SIG-M5 treated with dmso at 0.1 percent for 504 hours (cell line): ENCODE measurements around the gene CD72.
A peak's percentile ranks its signal among the peaks of the same experiment; 100 is the strongest.

Source experiments
- DNase-seq: peaks from one replicate; lab custom pipeline; 2025; ENCODE audit not compliant: unreplicated experiment; lab: John Stamatoyannopoulos, UW

The CD72 gene, protein sequence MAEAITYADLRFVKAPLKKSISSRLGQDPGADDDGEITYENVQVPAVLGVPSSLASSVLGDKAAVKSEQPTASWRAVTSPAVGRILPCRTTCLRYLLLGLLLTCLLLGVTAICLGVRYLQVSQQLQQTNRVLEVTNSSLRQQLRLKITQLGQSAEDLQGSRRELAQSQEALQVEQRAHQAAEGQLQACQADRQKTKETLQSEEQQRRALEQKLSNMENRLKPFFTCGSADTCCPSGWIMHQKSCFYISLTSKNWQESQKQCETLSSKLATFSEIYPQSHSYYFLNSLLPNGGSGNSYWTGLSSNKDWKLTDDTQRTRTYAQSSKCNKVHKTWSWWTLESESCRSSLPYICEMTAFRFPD

DNA sequence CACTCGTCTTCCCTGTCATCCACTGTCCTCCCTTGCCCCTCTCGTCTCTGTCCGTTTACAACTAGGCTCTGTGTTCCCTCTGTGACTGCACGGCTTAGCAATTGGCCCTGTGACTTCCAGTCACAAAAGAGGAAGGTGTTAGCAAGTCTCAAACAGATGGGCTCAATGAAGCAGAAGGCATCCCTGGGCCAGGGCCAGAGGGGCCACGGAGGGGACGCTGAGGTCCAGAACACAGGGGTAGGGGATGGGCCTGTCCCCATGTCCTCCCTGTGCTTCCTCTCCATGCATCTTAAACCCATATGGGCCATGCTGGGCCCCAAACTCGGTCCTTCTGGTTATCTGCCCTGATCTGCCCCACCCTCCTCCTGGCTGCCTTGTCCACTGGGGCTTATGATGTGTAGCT is at the start of gene CD72:
CD72 (minus strand) TSS at position 89 of the 403 bp plus-strand sequence. CDS start 110 bp downstream, outside the sequence.
- no peak for DNase-seq

DNA sequence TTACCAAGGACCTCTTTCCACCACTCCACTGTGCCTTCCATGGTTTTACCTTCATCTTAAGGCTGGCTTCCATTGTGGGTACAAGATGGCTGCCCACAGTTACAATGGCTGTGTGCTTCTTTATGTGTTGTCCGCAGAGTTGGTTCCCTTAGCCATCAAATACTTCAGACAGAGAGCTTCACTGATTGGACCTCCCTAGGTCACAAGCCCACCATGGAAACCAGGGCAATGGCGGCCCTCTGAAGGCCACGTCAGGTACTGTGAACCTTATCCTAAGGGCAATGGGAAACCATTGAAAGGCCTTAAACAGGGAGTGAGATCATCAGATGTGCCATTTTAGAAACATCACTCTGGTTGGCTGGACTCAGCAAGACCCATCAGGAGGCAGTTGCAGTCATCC is 49.7 kb upstream of the CD72 start:
- no peak for DNase-seq

DNA sequence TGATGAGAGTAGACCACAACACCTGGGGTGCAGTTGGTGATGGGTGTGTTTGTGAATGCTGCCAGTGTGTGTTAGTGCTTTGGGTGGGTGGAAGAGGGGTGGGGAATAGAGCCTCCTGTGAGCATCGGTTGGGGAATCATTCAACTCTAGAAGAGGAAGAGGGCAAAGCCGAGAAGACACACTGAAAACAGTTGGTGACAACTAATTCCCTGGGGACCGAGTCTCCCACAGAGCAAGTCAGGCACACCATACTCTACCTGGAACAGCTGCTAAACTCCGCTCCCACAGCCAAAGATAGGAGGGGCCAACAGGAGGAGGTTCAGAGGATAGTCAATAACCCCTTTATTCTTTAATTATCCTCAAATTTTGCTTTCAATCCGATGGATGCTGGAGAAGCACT is 48.3 kb upstream of the CD72 start:
- no peak for DNase-seq

DNA sequence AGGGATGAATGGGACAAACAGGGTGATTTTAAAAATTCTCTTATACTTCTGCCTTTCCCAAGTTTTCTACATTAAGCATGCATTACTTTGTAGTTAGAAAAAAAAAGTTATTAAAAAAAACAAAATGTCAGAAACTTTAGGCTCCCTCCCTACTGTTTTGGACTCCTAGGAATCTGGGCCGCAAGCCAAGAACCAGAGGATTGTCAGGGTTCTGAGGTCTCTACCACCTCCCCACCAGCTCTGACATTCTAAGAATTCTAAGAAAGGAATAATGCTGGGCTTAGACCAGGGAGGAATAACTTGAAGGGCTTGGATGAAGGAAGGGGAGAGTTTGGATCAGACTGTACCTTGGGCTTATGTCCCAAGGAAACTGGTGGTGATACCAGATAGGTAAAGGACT is 47.8 kb upstream of the CD72 start:
- DNase-seq: no peak

DNA sequence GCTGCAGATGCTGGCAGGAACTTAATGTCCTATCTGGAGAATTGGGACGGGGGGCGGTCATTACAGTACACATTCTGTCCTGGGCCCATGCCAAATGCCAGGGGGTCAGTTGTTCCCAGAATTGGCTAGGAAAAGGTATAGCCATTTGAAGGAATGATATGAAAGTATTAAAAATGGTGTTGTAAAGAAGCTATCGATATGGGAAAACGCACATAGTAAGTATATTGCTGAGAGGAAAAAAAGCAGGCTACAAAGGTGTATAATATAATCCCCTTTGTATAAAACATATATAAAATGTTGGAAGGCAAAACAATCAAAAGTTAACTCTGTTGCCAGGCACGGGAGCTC is 47.2 kb upstream of the CD72 start:
- peak; percentile 35 for DNase-seq

DNA sequence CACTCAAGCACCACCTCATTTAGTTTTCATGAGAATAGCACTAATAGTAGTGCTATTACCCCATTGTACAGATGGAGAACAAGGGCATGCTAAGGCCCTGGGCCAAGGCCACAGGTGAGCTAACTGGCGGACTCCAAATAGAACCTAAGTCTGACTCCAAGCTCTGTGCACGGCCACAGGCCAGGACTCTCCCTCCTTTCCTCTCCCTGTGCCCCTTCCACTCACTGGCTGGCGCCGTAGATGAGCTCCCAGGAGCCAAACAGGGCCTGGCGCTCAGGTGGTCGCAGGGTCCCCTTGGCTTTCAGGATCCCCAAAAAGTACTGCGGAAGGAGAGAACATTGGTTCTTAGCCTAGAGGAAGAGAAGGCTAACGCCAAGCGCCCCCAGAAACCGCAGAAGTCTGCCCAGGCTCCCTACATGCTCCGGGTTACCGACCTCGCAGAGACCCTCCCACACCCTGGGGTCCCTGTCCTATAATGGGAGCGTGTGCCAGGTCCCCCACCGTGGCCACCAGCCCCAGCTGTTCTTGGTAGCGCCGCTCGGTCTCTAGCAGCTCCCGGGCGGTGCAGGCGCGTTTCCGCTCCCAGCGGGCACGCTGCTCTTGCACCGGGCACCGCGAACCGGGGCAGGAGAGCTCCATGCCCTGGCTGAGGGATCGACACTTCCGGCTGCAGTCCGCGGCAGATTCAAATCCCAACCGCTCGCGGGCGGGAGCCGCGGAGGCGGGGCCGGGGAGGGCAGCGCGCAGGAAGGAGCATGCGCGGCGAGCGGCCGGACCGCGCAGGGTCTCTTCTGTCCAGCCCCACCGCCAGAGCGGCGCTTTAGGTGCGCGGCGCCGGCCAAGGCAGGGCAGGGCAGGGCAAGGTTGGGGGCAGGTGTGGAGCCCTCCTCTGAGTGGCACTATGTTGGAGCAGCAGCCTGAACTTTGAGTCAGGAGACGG is 46.6 kb upstream of the CD72 start, which contains the start of gene ARHGEF39:
ARHGEF39 (minus strand) TSS at position 665 of the 940 bp plus-strand sequence; CDS start at position 639, 26 bp downstream.
- DNase-seq: peak; percentile 68

DNA sequence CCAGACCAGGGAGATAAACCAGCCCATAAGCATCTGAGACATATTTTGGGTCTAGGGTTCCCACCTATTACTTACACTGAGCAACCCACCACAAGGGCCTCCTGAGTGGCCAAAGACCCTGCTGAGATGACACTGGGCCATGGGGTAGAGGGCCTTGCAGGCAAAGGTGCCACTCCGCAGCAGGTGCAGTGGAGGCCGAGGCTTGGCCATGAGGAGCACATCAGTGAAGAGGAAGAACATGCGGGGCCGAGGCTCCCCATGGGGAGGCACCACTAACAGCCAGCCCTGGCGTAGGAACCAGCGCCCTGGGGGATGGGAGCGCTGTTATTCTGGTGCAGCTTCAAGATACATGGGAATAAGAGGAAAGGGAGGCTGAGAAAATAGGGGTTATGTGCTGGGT is 44.2 kb upstream of the CD72 start:
- no peak for DNase-seq

DNA sequence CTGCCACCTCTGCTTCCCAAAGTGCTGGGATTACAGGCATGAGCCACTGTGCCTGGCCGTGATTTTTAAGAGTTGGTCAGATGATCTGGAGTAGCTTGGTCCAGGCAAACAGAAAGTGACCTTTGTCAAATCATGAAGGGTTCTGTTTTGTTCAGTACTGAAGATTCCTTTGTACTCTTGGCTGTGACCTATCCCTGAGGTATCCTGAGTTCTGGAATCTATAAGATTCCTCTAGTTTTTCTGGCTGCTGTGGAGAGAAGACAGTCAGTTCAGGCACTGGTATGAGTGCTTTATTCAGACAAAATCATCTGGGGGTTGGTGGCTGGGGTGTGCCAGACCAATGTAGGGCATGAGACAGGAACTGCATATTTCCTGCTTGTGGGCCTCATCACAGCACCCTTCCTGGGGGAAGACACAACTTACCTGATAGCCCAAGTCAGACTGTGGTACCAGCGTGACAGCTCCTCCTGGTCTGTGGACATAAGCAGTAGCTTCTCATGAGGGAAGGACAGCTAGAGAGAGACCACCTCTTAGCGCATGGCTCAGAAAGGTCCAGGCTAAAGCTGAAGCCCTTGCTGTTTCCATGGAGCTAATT is 43.6 kb upstream of the CD72 start:
- no peak for DNase-seq

DNA sequence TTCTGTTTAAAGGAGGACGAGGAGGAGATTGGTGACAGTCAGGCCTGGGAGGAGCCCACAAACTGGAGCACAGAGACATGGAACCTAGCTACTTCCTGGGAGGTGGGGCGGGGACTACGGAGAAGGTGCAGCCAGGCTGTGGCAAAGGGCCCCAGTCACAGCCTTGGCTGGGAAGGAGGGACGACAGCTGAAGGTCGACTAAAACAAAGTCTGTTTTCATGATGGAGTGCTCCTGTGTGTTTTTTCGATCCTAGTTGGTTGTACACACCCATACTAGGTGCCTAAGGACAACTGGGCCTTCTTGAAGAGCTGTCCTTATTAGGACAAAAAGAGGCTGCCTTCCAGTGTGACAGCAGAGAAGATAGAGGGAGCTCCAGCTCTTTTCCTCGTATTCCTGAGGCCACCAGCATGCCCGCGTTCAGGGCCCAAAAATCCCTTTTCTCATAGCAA is 42.8 kb upstream of the CD72 start:
- DNase-seq: peak; percentile 17

DNA sequence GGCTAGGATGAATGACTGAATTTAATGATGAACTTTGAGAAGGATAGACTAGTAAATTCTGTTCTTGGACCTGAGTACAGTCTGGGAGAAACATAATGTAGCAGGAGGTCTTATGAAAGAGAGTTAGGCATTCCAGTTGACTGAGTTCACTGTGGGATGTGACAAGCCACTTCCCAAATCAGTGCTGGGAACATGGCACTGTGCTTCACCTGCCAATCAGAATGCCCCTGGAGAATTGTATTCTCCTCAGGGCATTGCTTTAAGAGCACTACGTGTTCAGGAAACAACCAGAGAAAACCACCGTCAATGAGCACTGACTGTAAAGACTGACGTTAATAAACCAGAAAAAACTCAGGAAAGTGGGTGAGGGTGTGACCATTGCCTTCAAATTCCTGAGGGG is 41.1 kb upstream of the CD72 start:
- DNase-seq: no peak

DNA sequence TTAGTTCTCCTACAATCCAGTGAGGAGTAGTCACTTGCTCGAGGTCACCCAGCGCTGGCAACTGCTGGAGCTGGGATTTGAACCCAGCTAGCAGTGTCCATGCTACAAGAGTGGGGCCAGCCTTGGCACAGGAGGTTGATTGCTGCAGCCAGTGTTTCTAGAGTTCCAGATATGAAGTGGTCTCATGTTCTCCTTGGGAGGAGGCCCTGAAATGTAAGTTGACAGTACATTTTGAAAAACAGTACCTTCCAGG is 40.7 kb upstream of the CD72 start:
- peak; percentile 33 for DNase-seq

DNA sequence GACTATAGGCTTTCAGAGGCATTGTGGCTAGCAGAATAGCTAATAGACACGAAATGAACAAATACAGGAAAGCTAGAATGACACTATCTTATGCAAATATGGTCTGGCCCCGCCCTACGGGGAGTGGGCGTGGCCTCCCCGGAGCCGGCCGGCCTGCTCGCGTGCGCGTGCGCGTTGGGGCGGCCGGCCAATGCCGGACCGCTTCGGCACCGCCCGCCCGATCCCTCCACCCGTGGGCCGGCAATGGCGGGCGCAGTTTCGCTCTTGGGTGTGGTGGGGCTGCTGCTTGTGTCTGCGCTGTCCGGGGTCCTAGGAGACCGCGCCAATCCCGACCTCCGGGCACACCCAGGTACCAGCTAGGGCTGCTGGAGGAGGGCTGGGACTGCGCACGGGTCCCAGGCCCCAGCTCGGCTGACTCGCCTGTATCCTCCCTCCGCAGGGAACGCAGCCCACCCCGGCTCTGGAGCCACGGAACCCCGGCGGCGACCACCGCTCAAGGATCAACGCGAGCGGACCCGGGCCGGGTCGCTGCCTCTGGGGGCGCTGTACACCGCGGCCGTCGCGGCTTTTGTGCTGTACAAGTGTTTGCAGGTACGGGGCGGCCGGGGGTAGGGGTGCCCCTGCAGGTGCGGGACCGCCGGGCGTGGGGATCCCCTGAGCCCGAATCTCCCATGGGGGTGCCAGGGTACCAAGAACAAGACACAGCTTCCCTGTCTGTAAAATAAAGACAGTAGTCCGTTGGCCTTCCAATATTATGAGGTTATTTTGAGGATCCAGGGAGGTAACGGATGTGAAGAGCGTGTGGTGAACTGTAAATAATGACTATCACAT is 40.1 kb upstream of the CD72 start, which contains the start of gene CCDC107:
CCDC107 (plus strand) TSS at position 156 of the 831 bp plus-strand sequence; CDS start at position 244, 88 bp downstream.
- peak; percentile 67 for DNase-seq

DNA sequence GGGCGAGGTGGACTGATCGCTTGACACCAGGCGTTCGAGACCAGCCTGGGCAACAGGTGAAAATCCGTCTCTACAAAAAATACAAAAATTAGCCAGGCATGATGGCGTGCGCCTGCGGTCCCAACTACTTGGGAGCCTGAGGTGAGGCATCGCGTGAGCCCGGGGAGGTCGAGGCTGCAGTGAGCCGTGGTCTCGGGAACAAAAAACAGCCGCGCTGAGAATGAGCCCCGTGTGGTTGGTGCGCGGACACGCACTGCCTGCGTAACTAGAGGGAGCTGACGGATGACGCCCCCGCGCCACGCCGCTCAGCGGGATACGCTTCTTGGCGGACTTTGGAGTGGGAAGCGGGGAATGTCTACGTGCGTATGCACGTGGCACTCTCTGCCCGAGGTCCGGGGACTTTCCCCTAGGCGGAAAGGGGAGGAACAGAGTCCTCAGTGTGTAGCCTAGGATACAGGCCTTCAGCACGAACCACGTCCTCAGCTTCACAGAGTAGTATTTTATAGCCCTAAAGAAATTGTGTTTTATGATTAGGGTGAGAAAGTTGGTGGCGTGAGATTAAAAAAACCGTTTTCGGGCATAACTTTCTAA is 39.4 kb upstream of the CD72 start, which contains the start of gene RMRP:
RMRP (minus strand) TSS at position 474 of the 591 bp plus-strand sequence.
- DNase-seq: peak; percentile 98

DNA sequence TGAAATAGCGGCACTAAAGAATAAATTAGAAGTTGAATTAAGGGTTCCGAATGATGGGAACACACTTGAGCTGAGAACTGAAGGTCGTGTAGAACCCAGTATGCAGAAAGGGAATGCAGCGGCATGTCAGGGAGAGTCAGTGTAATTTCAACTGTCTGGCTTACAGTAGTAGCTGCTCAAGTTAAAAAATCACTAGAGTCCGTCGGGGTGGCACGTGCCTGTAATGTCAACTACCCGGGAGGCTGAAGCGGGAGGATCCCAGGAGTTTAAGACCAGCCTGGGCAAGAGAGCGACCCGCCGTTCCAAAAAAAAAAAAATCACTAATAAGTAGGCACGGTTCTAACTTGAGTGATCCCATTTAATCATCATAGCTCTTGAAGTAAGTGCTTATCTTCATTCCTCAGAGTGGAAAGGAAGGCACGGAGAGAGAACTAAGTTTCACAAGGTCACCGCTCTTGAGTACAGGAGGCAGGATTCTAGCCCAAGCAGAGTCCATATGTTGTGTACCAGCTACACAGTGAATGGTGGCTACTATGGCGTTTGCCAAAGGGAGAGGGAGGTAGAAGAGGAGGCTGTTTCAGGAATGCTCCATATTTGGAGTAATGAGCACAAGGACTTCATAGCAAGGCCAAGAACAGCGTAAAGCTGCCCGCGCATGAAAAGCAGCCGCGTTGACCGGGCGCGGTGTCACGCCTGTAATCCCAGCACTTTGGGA is 38.8 kb upstream of the CD72 start:
- no peak for DNase-seq

DNA sequence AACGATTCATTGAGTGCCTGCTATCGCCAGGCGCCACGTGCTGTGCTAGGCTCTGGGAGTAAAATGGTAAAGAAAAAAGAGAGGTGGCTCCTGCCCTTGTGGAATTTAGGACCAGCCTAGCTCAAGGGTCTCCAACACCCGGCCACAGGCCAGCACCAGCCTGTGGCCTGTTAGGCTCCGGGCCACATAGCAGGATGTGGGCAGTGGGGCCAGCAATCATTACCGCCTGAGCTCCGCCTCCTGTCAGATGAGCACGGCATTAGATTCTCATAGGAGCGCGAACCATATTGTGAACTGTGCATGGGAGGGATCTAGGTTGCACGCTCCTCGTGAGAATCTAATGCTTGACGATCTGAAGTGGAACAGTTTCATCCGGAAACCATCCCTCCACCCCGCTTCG is 38.1 kb upstream of the CD72 start:
- no peak for DNase-seq

DNA sequence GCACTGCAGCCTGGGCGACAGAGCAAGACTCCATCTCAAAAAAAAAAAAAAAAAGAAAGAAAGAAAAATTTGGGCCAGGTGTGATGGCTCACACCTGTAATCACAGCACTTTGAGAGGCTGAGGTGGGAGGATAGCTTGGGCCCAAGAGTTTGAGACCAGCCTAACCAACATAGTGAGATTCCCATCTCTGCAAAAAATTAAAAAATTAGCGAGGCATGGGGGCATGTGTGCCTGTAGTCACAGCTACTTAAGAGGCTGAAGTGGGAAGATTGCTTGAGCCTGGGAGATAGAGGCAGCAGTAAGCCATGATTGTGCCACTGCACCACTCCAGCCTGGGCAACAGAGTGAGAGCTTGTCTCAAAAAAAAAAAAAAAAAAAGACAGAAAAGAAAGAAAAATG is 35.4 kb upstream of the CD72 start:
- no peak for DNase-seq

DNA sequence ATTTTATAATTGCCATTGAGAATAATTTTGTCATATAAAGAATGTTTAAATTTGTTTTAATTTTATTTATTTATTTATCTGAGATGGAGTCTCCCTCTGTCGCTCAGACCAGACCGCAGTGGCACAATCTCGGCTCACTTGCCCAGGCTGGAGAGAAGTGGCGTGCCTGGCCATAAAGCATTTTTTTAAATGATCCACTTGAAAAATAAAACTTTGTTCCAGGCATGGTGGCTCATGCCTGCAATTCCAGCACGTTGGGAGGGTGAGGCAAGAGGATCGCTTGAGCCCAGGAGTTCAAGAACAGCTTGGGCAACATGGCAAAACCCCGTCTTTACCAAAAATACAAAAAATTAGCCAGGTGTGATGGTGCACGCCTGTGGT is 34.6 kb upstream of the CD72 start:
- no peak for DNase-seq

DNA sequence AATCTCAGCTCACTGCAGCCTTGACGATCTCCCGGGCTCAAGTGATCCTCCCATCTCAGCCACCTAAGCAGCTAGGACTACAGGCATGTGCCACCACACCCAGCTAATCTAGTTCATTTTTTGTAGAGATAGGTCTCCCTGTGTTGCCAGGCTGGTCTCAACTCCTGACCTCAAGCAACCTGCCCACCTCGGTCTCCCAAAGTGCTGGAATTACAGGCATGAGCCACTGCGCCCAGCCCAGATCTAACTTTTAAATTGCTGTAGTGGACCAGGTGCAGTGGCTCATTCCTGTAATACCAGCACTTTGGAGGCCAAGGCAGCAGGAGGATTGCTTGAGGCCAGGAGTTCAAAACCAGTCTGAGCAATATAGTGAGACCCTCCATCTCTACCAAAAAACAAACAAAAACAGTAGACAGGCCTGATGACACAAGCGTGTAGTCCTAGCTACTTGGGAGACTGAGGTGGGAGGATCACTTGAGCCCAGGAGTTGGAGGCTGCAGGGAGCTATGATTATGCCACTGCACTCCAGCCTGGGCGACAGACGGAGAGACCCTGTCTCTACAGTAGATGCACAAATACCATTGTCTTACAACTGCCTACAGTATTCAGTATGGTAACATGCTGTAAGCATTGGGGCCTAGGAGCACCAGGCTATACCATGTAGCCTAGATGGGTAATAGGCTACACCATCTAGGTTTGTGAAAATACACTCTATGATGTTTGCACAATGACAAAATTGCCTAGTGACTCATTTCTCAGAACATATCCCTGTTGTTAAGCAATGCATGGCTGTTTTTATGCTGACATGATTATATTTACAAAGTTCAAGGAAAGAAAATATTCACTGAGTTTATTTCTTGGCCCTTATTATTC is 34.0 kb upstream of the CD72 start:
- DNase-seq: peak; percentile 59
